ENCODE measurements around the gene RNFT1.
"Not testable (repeated sequence)": the region's sequence is repeated elsewhere in the genome, so short reads cannot be mapped to it uniquely, and the experiment has no call there.

RNFT1 gene

DNA sequence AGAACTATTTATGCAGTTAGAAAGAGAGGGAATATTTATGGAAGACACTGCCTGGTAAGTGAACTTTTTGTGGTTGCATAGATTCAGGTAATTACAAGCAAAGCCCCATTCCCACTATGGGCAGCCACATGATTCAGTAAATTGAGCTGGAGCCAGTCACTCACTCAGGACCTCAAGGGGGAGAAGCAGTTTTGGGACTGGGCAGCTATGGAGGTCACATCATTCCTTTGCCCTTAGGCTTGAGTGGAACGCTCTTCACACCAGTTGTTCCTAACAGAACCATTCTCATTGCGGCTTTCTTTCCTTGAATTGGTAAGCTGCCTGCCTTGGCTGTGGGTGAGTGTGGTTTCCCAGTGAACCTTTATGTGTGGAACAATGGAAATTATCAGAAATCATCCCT lies 34.4 kb downstream of the RNFT1 start:
- DNase-seq (ENCODE audit: low read depth in 2 of 2) = not testable (repeated sequence)

DNA sequence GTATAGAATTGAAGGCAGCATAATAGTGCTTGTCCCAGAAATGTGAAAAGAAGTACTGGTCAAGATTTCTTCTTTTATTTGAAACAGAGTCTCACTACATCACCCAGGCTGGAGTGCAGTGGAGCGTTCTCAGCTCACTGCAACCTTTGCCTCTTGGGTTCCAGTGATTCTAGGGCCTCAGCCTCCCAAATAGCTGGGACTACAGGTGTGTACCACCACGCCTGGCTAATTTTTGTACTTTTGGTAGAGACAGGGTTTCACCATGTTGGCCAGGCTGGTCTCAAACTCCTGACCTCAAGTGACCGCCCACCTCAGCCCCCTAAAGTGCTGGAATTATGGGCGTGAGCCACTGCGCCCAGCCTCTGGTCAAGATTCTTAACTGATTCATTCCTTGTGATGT lies 43.9 kb downstream of the RNFT1 start:
- not testable (repeated sequence) for DNase-seq (ENCODE audit: low read depth in 2 of 2)

- no peak for DNase-seq (ENCODE audit: low read depth in 2 of 2)
These were observed 48.1 kb downstream of the RNFT1 start for GRCh38 chr17:59916446-59916845.

DNA sequence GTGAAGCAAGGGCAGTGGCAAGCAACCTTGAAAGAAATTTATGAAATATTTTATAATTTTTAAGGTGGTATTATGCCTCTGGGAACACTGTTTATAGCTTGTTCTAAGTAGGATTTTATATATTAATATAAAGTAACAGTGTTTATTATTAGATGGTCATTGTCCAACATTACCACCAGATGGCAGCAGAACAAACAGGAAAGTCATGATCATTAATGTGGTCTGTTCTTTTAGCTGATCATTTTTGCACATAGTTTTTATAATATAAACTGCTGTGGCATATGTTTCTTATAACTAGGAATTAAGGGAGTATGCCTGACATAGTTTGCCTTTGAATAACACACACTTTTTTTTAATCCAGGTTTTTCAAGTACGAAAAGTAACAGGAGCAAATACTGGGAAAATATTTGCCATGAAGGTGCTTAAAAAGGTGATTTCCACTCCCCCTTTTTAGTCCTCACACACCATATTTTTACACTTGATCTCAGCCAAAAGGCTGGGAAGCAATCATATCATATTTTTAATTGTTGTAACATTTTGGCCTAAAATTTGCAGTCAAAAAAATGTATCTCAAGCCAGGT lies 50.2 kb downstream of the RNFT1 start:
- DNase-seq (ENCODE audit: low read depth in 2 of 2) = no peak

DNA sequence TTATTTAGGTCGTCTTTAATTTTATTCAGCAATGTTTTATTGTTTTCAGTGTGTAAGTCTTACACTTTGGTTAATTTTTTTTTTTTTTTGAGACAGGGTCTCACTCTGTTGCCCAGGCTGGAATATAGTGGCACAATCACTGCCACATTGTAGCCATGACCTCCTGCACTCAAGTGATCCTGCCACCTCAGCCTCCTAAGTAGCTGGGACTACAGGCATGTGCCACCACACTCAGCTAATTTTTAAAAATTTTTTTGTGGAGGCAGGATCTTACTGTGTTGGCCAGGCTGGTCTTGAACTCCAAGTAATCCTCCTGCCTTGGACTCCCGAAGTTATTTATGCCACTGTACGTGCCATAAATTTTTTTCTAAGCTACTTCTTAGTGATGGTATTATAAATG lies 57.1 kb downstream of the RNFT1 start:
- no peak for DNase-seq (ENCODE audit: low read depth in 2 of 2)

- DNase-seq (ENCODE audit: low read depth in 2 of 2) = no peak
These were observed 61.1 kb downstream of the RNFT1 start for GRCh38 chr17:59903455-59903854.
